ENCODE measurements around the gene MAD1L1. TPM values are rescaled to one million over a fixed set of nuclear protein-coding genes. Genes with fewer than 3 reads are reported as not detected.

The MAD1L1 gene
- total RNA-seq, 1 experiment from 2014 or later = 50.8 TPM

DNA sequence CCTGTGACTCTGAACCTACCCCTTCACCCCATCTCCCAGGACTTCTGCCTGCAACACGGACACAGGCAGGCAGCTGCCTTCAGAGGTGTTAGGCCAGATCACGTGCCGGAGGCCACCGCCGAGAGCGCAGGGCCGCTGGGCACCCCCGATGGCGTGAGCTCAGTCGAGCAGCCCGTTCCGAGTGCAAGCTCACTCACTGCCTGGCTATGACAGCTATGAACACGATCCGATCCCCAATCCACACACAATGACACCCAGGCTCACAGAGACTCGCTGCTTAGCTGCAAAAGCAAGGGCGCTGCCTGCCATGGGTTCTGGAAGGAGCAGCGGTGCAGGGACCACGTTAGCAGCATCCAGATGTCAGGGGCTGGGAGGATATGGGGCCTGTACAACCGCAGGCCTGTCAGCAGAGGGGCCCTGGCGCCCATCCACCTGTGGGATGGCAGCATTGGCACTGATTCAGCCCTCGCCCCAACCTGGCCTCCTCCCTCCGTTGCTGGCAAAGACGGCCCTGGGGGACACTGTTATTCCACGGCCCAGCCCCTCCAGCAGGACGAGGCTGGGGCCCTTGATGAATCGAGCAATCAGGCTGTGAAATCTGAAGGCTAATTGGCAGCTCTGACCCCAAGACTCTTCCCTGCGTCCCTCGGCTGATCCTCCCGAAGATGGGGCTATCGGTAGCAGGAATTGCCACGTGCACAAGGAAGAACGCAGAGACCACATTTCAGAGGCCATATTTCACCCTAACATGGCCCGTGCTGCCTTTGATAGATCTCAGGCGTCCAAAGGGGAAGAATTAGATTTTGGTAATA lies 332.6 kb downstream of the MAD1L1 start:
- no peaks in the 10 kb centered on the region for H3K9me2 ChIP-seq (ENCODE audit: insufficient read depth)
- no peaks in the 10 kb centered on the region for H3K9me3 ChIP-seq (ENCODE audit: insufficient read depth, low read depth)
- H3K79me2 ChIP-seq (ENCODE audit: low read depth) = no peaks in the 10 kb centered on the region
- no peak overlapping the region for H3K4me3 ChIP-seq
- ChIA-PET POLR2A (ENCODE audit: unreplicated experiment) (no interaction called here), CTCF (no interaction called here)
- no peaks in the 10 kb centered on the region for H3K36me3 ChIP-seq (ENCODE audit: low read depth)
- no TSS peak for BruUV-seq (replicated peaks)
- no peak overlapping the region for H2AFZ ChIP-seq
- no peak overlapping the region for H3K4me2 ChIP-seq
- no peaks in the 10 kb centered on the region for H3K4me1 ChIP-seq (replicated peaks; ENCODE audit: insufficient read depth)
- H3F3A ChIP-seq (ENCODE audit: insufficient read depth, low read depth) = no peaks in the 10 kb centered on the region
- H4K20me1 ChIP-seq (ENCODE audit: insufficient read depth) = no peaks in the 10 kb centered on the region
- no peak overlapping the region for H3K27ac ChIP-seq
- TF ChIP-seq EZH2 (IDR thresholded peaks at IDR 0.05; ENCODE audit: low read depth) = no peak
- TF ChIP-seq, protein P1, sequence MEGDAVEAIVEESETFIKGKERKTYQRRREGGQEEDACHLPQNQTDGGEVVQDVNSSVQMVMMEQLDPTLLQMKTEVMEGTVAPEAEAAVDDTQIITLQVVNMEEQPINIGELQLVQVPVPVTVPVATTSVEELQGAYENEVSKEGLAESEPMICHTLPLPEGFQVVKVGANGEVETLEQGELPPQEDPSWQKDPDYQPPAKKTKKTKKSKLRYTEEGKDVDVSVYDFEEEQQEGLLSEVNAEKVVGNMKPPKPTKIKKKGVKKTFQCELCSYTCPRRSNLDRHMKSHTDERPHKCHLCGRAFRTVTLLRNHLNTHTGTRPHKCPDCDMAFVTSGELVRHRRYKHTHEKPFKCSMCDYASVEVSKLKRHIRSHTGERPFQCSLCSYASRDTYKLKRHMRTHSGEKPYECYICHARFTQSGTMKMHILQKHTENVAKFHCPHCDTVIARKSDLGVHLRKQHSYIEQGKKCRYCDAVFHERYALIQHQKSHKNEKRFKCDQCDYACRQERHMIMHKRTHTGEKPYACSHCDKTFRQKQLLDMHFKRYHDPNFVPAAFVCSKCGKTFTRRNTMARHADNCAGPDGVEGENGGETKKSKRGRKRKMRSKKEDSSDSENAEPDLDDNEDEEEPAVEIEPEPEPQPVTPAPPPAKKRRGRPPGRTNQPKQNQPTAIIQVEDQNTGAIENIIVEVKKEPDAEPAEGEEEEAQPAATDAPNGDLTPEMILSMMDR (conservative IDR thresholded peaks at IDR 0.05) = no peak
- no peaks in the 10 kb centered on the region for H3K27me3 ChIP-seq (ENCODE audit: insufficient read depth, low read depth)
- intact Hi-C loops (cut with micrococcal nuclease; ENCODE audit: unreplicated experiment) = no loop called here
- no peak for DNase-seq

DNA sequence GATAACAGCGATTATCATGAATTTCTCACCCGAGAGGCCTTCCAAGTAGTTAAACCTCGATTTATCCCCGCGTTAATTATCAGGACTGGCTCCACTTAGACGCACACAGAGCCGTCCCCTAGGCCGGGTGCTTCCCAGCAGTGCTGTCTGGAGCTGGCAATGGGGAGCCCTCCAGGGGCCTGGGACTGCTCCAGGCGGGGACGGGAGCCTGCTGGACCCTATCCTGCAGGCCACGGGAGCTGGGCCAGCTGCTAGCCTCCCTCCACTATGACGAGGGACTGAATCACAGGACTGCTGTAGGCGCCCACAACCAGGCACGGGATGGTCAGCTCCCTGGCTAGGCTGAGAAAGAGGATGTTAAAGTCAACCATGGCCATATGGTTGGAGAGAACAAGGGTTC lies 333.5 kb downstream of the MAD1L1 start:
- no peaks in the 10 kb centered on the region for H3K9me3 ChIP-seq (ENCODE audit: insufficient read depth, low read depth)
- no peak for TF ChIP-seq EZH2 (IDR thresholded peaks at IDR 0.05; ENCODE audit: low read depth)
- TF ChIP-seq, protein P1 (conservative IDR thresholded peaks at IDR 0.05) = no peak
- no peaks in the 10 kb centered on the region for H4K20me1 ChIP-seq (ENCODE audit: insufficient read depth)
- DNase-seq = no peak
- no peak overlapping the region for H2AFZ ChIP-seq
- no peaks in the 10 kb centered on the region for H3K27me3 ChIP-seq (ENCODE audit: insufficient read depth, low read depth)
- H3F3A ChIP-seq (ENCODE audit: insufficient read depth, low read depth) = no peaks in the 10 kb centered on the region
- ChIA-PET POLR2A (ENCODE audit: unreplicated experiment) (no interaction called here), CTCF (no interaction called here)
- no peaks in the 10 kb centered on the region for H3K9me2 ChIP-seq (ENCODE audit: insufficient read depth)
- H3K4me1 ChIP-seq (replicated peaks; ENCODE audit: insufficient read depth) = no peaks in the 10 kb centered on the region
- no peak overlapping the region for H3K27ac ChIP-seq
- no peak overlapping the region for H3K4me3 ChIP-seq
- H3K4me2 ChIP-seq = no peak overlapping the region
- H3K36me3 ChIP-seq (ENCODE audit: low read depth) = no peaks in the 10 kb centered on the region
- BruUV-seq (replicated peaks) = no TSS peak
- intact Hi-C loops (cut with micrococcal nuclease; ENCODE audit: unreplicated experiment) = no loop called here
- no peaks in the 10 kb centered on the region for H3K79me2 ChIP-seq (ENCODE audit: low read depth)

DNA sequence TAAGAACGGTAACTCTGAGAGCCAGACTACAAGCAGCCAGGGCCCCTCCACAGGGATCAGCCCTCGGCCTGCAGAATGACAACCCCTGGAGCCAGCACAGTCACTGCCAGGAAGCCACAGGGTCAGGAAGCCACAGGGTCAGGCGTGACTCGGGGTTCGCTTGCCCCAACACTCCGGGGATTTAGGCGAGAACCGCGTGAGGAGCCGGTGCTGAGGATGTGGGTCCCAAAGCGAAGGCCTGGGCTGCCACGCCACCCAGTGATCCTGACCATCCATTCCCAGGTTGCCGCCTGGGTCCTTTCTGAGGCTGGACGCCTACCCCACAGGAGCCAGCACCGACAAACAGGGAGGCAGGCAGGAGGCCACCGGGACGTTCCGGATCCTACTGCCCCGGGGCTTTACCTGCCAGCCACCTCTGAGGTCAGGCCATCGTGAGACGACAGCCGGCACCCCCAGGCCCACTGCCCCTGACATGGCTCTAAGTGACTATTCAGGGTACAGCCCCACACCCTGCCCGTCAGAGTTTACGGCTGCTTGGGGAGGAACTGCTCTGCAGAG lies 334.0 kb downstream of the MAD1L1 start:
- H3K27ac ChIP-seq = no peak overlapping the region
- no peak for DNase-seq
- H3K9me2 ChIP-seq (ENCODE audit: insufficient read depth) = no peaks in the 10 kb centered on the region
- ChIA-PET CTCF (no interaction called here), POLR2A (ENCODE audit: unreplicated experiment) (no interaction called here)
- H3K4me2 ChIP-seq = no peak overlapping the region
- H3K4me3 ChIP-seq = no peak overlapping the region
- H3K79me2 ChIP-seq (ENCODE audit: low read depth) = no peaks in the 10 kb centered on the region
- no peak overlapping the region for H2AFZ ChIP-seq
- H3K27me3 ChIP-seq (ENCODE audit: insufficient read depth, low read depth) = no peaks in the 10 kb centered on the region
- intact Hi-C loops (cut with micrococcal nuclease; ENCODE audit: unreplicated experiment) = no loop called here
- no peaks in the 10 kb centered on the region for H3K4me1 ChIP-seq (replicated peaks; ENCODE audit: insufficient read depth)
- BruUV-seq (replicated peaks) = no TSS peak
- no peaks in the 10 kb centered on the region for H4K20me1 ChIP-seq (ENCODE audit: insufficient read depth)
- H3F3A ChIP-seq (ENCODE audit: insufficient read depth, low read depth) = no peaks in the 10 kb centered on the region
- no peaks in the 10 kb centered on the region for H3K9me3 ChIP-seq (ENCODE audit: insufficient read depth, low read depth)
- TF ChIP-seq, protein P1 (conservative IDR thresholded peaks at IDR 0.05) = no peak
- TF ChIP-seq EZH2 (IDR thresholded peaks at IDR 0.05; ENCODE audit: low read depth) = no peak
- no peaks in the 10 kb centered on the region for H3K36me3 ChIP-seq (ENCODE audit: low read depth)

Measured in PC-9 (cell line).